Left hindlimb (tissue), 1 donor: ENCODE results near the gene HRH2.
"Not testable (repeated sequence)": the region's sequence is repeated elsewhere in the genome, so short reads cannot be mapped to it uniquely, and the experiment has no call there.

Source experiments
- DNase-seq: peaks from one replicate; pipeline ENCODE4 v3.0.0-alpha.2; 2018

Gene HRH2

GRCh38 chr5:175717837-175718236 is 60.0 kb downstream of the HRH2 start:
- no peak for DNase-seq

- DNase-seq, result no peak
These were observed 60.7 kb downstream of the HRH2 start for GRCh38 chr5:175718401-175719108.

GRCh38 chr5:175719109-175719432 is 61.2 kb downstream of the HRH2 start:
- not testable (repeated sequence) for DNase-seq

- DNase-seq, result no peak
These were observed 66.7 kb downstream of the HRH2 start for GRCh38 chr5:175724314-175725275.

GRCh38 chr5:175728316-175728715 is 70.4 kb downstream of the HRH2 start:
- DNase-seq, result no peak

GRCh38 chr5:175728885-175729828 is 71.3 kb downstream of the HRH2 start:
- DNase-seq, result no peak

GRCh38 chr5:175729829-175730277 is 72.0 kb downstream of the HRH2 start:
- peak; percentile 89 for DNase-seq

- no peak for DNase-seq
These were observed 73.3 kb downstream of the HRH2 start for GRCh38 chr5:175731172-175731571.

- no peak for DNase-seq
These were observed 74.0 kb downstream of the HRH2 start for GRCh38 chr5:175731756-175732465.

GRCh38 chr5:175733017-175733416 is 75.1 kb downstream of the HRH2 start:
- no peak for DNase-seq

GRCh38 chr5:175734016-175734415 is 76.1 kb downstream of the HRH2 start:
- no peak for DNase-seq

- DNase-seq, result no peak
These were observed 76.6 kb downstream of the HRH2 start for GRCh38 chr5:175734501-175734900.

GRCh38 chr5:175735701-175736100 is 77.8 kb downstream of the HRH2 start:
- no peak for DNase-seq

GRCh38 chr5:175736652-175737051 is 78.8 kb downstream of the HRH2 start:
- no peak for DNase-seq

- no peak for DNase-seq
These were observed 79.6 kb downstream of the HRH2 start for GRCh38 chr5:175737481-175737880.

- DNase-seq, result no peak
These were observed 80.3 kb downstream of the HRH2 start for GRCh38 chr5:175738126-175738525.

- DNase-seq, result no peak
These were observed 80.8 kb downstream of the HRH2 start for GRCh38 chr5:175738602-175739133.

GRCh38 chr5:175740014-175740413 is 82.1 kb downstream of the HRH2 start:
- no peak for DNase-seq

GRCh38 chr5:175741556-175741955 is 83.7 kb downstream of the HRH2 start:
- DNase-seq, result no peak

GRCh38 chr5:175742290-175742994 is 84.6 kb downstream of the HRH2 start:
- no peak for DNase-seq

GRCh38 chr5:175743676-175744210 is 85.9 kb downstream of the HRH2 start:
- DNase-seq, result no peak
